NOMO-1 treated with dmso at 0.1 percent for 144 hours (cell line): ENCODE results near the gene FUT4.
"Not testable (repeated sequence)": the region's sequence is repeated elsewhere in the genome, so short reads cannot be mapped to it uniquely, and the experiment has no call there.

Experiments used
- DNase-seq: peaks from one replicate; lab custom pipeline; 2025; ENCODE audit not compliant: unreplicated experiment; lab: John Stamatoyannopoulos, UW

The FUT4 gene, protein sequence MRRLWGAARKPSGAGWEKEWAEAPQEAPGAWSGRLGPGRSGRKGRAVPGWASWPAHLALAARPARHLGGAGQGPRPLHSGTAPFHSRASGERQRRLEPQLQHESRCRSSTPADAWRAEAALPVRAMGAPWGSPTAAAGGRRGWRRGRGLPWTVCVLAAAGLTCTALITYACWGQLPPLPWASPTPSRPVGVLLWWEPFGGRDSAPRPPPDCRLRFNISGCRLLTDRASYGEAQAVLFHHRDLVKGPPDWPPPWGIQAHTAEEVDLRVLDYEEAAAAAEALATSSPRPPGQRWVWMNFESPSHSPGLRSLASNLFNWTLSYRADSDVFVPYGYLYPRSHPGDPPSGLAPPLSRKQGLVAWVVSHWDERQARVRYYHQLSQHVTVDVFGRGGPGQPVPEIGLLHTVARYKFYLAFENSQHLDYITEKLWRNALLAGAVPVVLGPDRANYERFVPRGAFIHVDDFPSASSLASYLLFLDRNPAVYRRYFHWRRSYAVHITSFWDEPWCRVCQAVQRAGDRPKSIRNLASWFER

DNA sequence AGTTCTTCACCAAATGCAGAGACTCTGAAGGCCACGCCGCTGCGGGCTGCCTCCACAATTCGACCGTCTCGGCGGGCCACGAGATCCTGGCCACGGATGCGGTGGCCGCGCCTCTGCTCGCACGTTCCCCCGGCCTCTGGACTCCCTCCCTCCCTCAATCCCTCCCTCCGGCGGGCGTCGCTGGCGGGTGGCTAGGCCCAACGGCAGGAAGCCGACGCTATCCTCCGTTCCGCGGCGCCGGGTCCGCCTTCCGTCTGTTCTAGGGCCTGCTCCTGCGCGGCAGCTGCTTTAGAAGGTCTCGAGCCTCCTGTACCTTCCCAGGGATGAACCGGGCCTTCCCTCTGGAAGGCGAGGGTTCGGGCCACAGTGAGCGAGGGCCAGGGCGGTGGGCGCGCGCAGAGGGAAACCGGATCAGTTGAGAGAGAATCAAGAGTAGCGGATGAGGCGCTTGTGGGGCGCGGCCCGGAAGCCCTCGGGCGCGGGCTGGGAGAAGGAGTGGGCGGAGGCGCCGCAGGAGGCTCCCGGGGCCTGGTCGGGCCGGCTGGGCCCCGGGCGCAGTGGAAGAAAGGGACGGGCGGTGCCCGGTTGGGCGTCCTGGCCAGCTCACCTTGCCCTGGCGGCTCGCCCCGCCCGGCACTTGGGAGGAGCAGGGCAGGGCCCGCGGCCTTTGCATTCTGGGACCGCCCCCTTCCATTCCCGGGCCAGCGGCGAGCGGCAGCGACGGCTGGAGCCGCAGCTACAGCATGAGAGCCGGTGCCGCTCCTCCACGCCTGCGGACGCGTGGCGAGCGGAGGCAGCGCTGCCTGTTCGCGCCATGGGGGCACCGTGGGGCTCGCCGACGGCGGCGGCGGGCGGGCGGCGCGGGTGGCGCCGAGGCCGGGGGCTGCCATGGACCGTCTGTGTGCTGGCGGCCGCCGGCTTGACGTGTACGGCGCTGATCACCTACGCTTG lies at the start of gene FUT4:
Gene FUT4, plus strand, starts transcription at position 227 of the 951 bp plus-strand sequence. Its CDS starts 213 bp downstream, at position 440.
- DNase-seq = peak; percentile 93

DNA sequence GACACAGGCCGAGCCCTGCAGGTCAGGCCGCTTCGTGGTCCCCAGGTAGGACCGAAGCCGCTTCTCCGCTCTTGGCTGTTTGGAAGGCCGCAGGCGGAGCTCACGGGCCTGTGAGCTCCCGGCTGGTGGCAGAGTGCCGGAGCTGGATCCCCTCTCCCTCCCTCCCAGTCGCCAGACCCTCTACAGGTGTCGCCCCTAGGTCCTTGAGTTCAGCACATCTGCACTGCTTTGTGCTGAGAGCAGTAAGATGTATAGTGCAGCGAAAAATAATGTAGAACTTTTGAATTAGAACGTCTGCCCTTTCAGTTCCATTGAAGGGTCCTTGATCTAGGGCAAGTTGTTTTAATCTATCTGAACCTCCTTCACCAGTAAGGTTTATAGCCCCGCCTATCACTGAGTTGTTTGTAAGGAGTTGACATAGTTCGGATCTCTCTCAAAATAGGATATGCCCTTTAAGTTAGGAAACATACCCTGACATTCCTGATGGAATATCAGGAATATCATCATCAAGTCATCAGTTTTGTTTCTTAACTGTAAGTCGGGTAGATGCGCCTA lies 49.5 kb upstream of the FUT4 start:
- no peak for DNase-seq

DNA sequence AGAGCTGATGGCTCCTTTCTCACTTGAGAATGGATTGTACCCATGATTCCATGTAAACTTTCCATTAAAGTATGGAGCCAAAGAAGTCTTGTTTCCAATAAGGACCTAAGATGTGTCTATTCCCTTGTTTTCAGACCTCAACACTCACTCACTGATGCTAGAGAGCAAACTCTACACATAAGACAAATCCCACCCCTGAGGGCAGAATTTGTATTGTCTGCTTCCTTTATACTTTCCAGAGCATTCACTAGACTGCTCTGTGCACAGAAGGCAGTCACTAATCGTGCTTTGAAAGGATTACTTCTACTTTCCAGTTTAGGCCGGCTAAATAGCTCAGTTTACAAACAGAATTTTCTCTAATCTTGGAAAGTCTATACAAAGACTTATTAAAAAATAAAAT lies 43.5 kb upstream of the FUT4 start:
- DNase-seq = no peak

- no peak for DNase-seq
These were observed 42.2 kb upstream of the FUT4 start for GRCh38 chr11:94501522-94501921.

DNA sequence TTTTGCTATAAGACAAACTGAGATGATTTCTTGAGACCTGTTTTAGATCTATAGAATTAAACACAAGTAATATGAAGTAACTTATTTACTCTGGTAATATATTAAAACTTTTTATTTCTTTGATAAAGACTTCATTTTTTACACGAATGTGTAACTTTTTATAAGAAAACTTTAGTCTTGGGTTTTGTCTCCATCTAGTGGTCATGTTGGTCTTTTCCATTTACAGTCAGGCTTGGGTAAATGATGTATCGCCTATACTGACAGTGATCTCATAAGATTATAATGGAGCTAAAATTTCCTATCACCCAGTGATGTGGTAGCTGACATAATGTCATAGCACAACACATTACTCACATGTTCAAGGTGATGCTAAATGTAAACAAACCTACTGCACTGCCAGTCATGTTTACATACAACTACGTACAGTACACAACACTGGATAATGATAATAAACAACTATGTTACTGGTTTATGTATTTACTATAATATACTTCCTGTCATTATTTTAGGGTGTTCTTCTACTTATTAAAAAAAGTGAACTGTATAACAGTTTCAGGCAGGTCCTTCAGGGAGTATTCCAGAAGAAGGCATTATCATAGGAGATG lies 38.9 kb upstream of the FUT4 start:
- DNase-seq = no peak

DNA sequence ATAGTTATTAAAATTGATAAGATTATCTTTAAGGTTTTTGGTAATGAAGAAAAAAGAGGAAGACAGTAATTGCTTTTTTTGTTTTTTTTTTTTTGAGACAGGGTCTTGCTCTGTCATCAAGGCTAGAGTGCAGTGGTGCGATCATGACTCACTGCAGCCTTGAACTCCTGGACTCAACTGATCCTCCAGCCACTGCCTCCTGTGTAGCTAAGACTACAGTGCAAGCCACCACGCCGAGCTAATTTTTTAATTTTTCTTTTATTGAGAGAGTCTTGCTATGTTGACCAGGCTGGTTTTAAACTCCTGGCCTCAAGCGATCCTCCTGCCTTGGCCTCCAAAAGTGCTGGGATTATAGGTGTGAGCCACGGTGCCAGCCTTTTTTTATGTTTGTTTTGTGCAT lies 37.2 kb upstream of the FUT4 start:
- DNase-seq = not testable (repeated sequence)

GRCh38 chr11:94507485-94507884 lies 36.2 kb upstream of the FUT4 start:
- DNase-seq = peak; percentile 68

DNA sequence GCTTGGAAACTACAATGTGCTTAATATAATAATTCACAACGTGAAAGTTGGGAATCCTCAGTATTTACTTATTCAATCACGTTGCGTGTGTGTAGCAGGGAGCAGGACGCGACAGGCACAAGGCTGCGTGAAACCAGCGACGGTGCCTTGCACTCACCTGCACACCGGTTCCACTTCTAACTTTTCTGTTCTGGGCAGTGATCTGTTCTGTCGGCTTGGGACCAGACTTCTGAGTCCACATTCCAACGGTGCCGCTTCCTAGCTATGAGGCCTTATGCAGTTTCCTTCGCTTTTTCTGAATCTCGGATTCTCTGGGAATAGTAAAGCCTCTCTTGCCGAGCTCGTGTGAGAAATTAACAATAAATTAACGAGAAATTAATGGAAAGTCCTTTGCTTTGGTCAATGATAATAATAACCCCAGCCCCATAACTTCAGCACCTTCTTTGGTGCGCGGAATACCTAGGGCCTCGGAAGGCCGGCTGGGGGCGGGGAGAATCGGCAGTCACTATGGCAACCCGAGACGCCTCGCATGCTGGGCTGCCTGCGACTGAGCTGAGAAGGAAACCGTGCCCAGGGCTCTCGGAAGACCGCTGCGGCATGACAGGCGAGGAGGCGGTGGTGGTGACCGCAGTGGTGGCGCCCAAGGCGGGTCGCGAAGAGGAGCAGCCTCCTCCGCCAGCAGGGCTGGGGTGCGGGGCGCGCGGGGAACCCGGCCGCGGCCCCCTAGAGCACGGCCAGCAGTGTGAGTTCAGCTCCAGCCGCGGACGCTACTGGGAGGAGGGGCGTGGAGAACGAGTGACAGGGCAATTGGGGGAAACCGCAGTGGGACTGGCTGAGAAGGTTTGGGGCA lies 31.6 kb upstream of the FUT4 start, which contains the start of gene C11orf97:
Gene C11orf97, plus strand, starts transcription at position 530 of the 850 bp plus-strand sequence. Its CDS starts 68 bp downstream, at position 598.
- no peak for DNase-seq

DNA sequence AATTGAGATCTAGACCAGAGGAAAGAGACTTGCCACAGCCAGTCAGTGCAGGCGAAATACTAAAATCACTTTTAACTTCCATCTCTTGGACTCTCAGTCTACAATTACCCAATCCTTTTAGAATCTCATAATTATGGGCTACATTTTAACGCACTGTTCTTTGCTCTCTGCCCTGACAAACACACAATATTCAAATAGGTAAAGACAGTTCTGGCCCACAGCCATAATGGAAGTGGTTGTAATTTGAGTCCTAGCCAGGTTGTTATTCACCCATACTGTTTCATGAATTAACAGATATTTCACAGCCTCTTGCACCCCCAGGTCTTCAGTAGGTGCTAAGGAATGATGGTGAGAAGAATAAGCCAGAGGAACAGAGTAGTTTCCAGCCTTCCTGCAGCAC lies 30.6 kb upstream of the FUT4 start:
- DNase-seq = no peak

- no peak for DNase-seq
These were observed 28.3 kb upstream of the FUT4 start for GRCh38 chr11:94515398-94515797.

DNA sequence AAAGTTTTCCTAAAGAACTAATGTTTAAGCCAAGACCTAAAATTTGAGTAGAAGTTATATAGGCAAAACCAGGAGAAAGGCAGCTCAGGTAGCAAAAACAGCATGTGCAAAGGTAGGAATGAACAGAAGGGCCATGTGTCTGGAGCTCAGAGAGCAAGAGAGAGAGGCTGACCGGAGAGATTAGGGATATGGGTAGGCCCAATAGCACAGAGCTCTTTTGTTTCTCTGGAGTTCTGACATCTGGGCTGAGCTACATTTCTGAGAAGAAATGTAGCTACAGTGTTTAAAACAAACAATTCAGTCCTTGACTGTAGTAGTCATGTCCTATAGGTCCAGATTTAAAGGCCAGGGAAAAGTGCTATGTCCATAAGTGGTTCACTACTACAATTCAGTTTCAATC lies 27.0 kb upstream of the FUT4 start:
- DNase-seq = no peak

GRCh38 chr11:94518300-94518699 lies 25.4 kb upstream of the FUT4 start:
- DNase-seq = no peak

DNA sequence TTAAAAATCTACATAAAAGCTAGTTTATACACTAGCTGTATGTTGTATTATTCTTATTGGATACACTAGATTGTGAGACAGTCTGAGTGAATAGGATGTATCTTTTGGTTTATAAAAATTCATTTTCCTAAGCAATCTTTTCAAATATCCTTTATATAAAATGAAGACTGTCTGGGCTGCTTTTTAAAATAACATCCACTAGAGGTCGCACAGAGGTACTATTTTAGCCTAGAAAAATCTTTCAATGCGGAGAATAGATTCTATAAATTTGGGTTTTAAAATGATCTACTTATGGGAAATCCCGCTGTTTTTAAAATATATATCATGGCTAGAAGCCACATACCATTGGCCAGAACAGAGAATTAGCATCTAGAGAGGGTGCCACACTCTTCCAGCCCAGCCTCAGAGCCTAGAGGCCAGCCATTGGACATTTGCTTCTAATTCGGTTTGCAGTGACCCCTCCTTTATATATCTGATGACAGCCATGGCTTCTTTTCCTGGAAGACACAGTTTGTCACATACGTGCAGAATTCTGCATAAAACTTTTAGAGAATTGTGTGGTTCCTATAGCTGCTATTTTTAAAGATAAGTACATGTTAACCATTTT lies 24.1 kb upstream of the FUT4 start:
- peak; percentile 16 for DNase-seq

- DNase-seq = no peak
These were observed 22.0 kb upstream of the FUT4 start for GRCh38 chr11:94521684-94522083.

DNA sequence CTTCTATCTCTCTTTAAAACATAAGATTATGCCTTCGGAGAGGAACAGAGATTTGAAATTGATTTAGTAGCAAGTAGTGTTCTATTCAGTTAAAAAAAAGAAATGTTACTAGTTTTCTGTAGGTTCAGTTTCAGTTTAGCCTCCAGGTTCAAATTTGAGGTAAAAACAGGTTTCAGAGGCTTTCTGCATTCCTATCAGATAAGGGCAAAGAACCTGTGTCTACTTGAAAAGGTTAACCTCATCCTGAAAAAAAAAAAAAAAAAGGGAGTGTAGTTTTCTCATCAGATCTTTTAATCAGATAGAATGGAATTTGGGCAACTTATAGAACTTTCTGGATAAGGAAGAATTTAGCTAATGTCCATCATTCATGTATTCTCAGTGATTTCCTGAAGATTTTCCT lies 19.4 kb upstream of the FUT4 start:
- no peak for DNase-seq

DNA sequence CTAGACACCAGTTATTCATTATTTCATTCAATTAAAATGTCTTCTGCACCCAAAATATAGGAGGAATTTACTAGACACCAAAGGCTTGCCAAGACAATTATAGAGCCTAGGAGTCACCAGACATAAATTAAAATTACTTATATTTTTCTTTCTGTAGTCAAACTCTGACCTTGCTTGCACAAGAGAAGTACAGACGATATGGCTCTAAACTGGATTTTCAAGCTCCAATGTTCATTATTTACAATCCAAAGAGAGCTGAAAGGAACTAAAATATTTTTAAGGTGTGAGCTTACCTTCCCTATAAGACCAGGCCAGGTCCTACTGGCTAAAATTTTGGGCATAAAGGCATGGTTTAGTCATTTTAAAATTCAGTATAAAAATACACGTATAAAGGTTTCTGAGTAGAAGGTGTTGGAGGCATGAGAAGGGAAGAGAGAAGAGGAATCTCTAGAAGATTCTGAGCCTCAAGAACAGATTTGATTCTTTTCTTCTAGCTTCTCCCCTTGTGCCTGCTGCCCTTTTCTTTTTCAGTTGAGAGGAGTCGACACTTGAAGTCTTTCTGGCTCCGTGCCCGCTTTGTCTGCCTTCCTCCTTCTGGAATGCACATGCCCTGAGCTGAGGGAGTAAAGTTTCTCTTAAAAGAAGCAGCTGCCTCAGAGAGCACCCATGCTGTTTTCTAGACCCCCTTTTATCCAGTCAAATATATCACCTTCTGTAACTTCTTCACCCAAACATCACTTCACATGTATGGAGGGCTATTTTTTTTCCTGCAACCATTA lies 18.0 kb upstream of the FUT4 start:
- no peak for DNase-seq

DNA sequence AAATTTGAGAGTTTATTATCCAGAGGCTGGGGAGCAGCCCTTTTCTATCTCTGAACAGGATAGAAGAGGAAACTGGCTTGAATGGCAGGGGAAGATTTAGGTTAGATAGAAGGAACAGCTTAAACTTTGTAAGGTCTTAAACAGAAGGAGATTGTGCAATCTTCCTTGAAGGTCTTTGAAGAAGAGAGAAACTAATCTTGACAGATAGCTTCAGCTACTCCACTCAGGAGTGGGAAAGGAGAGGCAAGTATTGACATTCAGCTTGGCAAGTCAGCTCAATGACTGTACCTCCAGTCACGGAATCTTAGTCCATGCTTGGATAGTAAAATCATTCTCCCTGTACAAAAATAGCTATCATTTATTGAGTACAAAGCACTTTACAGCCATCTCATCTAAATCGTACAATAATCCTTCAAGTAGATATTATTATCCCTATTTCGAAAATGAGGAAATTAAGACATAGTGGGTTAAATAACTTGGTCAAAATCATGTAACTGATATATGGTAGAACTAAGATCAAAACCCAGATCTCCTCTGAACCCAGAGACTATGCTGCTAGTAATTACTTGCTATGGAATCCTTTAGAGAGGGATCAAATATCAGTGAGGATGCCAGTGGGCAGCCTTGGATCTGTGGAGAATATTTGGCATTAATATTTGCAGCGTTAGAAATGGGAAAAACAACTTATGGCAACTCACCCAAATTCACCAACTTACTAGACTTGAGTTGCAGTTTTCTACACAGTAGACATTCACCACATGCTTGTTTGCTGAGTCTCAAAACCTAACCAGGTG lies 16.9 kb upstream of the FUT4 start:
- no peak for DNase-seq

GRCh38 chr11:94528551-94528950 lies 15.2 kb upstream of the FUT4 start:
- no peak for DNase-seq
